Measurements from ENCODE around the gene ZNF22. TPM values are rescaled to one million over a fixed set of nuclear protein-coding genes. Genes with fewer than 3 reads are reported as not detected.

Gene ZNF22
- total and polyA plus RNA-seq, 2 of the 8 experiments (the other 6 are each of a cell fraction or from before 2014, with no cell fraction given), result 18.2 to 45.2 TPM

- TF ChIP-seq JUND (IDR thresholded peaks at IDR 0.05; ENCODE audit: low read length), result no peak
Observed at GRCh38 chr10:44958898-44959246, 41.9 kb upstream of the ZNF22 start (continued).
